Liver (tissue), 3 donors: ENCODE data around the gene CDR2.

ENCODE experiments used
- ATF3 ChIP-seq: IDR thresholded peaks from 2 replicates; pipeline ENCODE4 v1.6.1; 2016; ENCODE audit warnings: antibody characterized with exemption
- GABPA ChIP-seq, 2 donors: IDR thresholded peaks in 1 of 2; conservative IDR thresholded peaks in 1 of 2; 2 replicates each; pipeline ENCODE4 v1.6.1; 2016; ENCODE audit warnings: antibody characterized with exemption in 2 of 2, mild to moderate bottlenecking in 1 of 2, moderate library complexity in 1 of 2
- HNF4G ChIP-seq: IDR thresholded peaks from 2 replicates; pipeline ENCODE4 v1.6.1; 2016; ENCODE audit warnings: antibody characterized with exemption
- JUND ChIP-seq, 2 donors: IDR thresholded peaks; 2 replicates each; pipeline ENCODE4 v1.6.1; 2016; ENCODE audit warnings: antibody characterized with exemption in 2 of 2
- MAX ChIP-seq: IDR thresholded peaks from 2 replicates; pipeline ENCODE4 v1.6.1; 2016; ENCODE audit warnings: antibody characterized with exemption
- REST ChIP-seq: IDR thresholded peaks from 2 replicates; pipeline ENCODE4 v1.6.1; 2016; ENCODE audit warnings: antibody characterized with exemption, mild to moderate bottlenecking
- TF ChIP-seq, protein P1 (sequence below): fragments of 150-350 bp; IDR thresholded peaks from 2 replicates; pipeline ENCODE4 v1.5.1; 2017; ENCODE audit warnings: improper control_type of control experiment, low read depth, low read length; ENCODE audit not compliant: missing input control
- TF ChIP-seq, protein P2 (sequence below): IDR thresholded peaks from 2 replicates; pipeline ENCODE4 v1.6.1; 2016; ENCODE audit warnings: antibody characterized with exemption
- donor health status: healthy.
- donor health status: healthy.

- TF ChIP-seq, protein P1, sequence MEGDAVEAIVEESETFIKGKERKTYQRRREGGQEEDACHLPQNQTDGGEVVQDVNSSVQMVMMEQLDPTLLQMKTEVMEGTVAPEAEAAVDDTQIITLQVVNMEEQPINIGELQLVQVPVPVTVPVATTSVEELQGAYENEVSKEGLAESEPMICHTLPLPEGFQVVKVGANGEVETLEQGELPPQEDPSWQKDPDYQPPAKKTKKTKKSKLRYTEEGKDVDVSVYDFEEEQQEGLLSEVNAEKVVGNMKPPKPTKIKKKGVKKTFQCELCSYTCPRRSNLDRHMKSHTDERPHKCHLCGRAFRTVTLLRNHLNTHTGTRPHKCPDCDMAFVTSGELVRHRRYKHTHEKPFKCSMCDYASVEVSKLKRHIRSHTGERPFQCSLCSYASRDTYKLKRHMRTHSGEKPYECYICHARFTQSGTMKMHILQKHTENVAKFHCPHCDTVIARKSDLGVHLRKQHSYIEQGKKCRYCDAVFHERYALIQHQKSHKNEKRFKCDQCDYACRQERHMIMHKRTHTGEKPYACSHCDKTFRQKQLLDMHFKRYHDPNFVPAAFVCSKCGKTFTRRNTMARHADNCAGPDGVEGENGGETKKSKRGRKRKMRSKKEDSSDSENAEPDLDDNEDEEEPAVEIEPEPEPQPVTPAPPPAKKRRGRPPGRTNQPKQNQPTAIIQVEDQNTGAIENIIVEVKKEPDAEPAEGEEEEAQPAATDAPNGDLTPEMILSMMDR: no peak
- TF ChIP-seq MAX (no peak), JUND (IDR thresholded peaks at IDR 0.05) (no peak), HNF4G (no peak), ATF3 (no peak), REST (no peak), GABPA (IDR thresholded peaks at IDR 0.05 in 1 of 2, conservative IDR thresholded peaks at IDR 0.05 in 1 of 2) (no peak)
- TF ChIP-seq, protein P2, sequence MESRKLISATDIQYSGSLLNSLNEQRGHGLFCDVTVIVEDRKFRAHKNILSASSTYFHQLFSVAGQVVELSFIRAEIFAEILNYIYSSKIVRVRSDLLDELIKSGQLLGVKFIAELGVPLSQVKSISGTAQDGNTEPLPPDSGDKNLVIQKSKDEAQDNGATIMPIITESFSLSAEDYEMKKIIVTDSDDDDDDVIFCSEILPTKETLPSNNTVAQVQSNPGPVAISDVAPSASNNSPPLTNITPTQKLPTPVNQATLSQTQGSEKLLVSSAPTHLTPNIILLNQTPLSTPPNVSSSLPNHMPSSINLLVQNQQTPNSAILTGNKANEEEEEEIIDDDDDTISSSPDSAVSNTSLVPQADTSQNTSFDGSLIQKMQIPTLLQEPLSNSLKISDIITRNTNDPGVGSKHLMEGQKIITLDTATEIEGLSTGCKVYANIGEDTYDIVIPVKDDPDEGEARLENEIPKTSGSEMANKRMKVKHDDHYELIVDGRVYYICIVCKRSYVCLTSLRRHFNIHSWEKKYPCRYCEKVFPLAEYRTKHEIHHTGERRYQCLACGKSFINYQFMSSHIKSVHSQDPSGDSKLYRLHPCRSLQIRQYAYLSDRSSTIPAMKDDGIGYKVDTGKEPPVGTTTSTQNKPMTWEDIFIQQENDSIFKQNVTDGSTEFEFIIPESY: no peak
Observed at GRCh38 chr16:22418826-22419225, 44.4 kb upstream of the CDR2 start.
